ENCODE measurements around the gene GPR158. TPM values are rescaled to one million over a fixed set of nuclear protein-coding genes. Genes with fewer than 3 reads are reported as not detected.

Gene GPR158
- total RNA-seq, 1 experiment from 2014 or later, result 0.24 TPM

DNA sequence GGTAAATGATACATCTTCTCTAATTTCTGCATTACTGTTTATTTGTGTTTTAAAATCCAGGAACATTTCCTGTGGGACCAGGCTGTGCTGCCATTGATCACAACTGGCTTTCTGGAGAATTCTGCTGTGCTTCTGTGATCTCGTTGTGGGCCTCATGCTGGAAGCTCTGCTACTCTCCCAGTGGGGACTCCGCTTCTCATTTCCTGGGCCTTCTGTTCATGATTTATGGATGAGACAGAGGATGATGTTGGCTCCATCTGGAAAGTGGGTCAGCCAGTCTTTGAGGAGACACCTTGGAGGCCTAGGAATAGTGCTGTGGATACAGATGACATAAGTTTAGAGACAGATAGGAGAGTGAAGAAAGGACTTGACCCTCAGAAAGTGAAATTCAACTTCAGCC is 15.2 kb upstream of the GPR158 start:
- no peaks in the 10 kb centered on the region; the same call in 1 of the 2 replicates for H3K27me3 ChIP-seq (ENCODE audit: insufficient read depth, low read length)
- H3K18ac ChIP-seq (ENCODE audit: insufficient read length, low read depth, low read length), result no peak overlapping the region
- TF ChIP-seq, protein P1, sequence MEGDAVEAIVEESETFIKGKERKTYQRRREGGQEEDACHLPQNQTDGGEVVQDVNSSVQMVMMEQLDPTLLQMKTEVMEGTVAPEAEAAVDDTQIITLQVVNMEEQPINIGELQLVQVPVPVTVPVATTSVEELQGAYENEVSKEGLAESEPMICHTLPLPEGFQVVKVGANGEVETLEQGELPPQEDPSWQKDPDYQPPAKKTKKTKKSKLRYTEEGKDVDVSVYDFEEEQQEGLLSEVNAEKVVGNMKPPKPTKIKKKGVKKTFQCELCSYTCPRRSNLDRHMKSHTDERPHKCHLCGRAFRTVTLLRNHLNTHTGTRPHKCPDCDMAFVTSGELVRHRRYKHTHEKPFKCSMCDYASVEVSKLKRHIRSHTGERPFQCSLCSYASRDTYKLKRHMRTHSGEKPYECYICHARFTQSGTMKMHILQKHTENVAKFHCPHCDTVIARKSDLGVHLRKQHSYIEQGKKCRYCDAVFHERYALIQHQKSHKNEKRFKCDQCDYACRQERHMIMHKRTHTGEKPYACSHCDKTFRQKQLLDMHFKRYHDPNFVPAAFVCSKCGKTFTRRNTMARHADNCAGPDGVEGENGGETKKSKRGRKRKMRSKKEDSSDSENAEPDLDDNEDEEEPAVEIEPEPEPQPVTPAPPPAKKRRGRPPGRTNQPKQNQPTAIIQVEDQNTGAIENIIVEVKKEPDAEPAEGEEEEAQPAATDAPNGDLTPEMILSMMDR (conservative IDR thresholded peaks at IDR 0.05), result no peak
- no peak overlapping the region for H3K9ac ChIP-seq (ENCODE audit: extremely low read depth, insufficient read length, low read length)
- Mint-ChIP-seq H3K4me3 (no peak overlapping the region), H3K9me3 (peaks cover 0 to 3% of the 10 kb centered on the region in 2 experiments; a peak in 2 of 5 replicates), H3K36me3 (ENCODE audit: insufficient read depth in 1 of 3, low read depth in 3 of 3) (peaks cover 0 to 4% (median 0%) of the 10 kb centered on the region in 3 experiments; a peak in 2 of 7 replicates), H3K27me3 (ENCODE audit: low read depth) (no peaks in the 10 kb centered on the region), H3K4me1 (no peaks in the 10 kb centered on the region), H3K27ac (no peak overlapping the region)
- no peak overlapping the region for H3K27ac ChIP-seq (ENCODE audit: insufficient read length, low read depth, low read length)
- no peak overlapping the region for H3K14ac ChIP-seq (ENCODE audit: insufficient read depth, low read length)
- no CpG with 5 or more reads among the region's 2 CpGs for WGBS (ENCODE audit: extremely low coverage, insufficient read length, low lambda C conversion rate)
- H3K56ac ChIP-seq (ENCODE audit: insufficient read length, low read depth, low read length), result no peak overlapping the region
- H2AK5ac ChIP-seq (ENCODE audit: insufficient read length, low read length), result no peak overlapping the region
- H4K5ac ChIP-seq (ENCODE audit: insufficient read length, low read depth, low read length), result no peak overlapping the region
- H3K9me3 ChIP-seq (ENCODE audit: control insufficient read depth, low read depth, low read length), result no peaks in the 10 kb centered on the region
- no peaks in the 10 kb centered on the region for H3K23me2 ChIP-seq (ENCODE audit: insufficient read length, low read depth, low read length, poor library complexity, severe bottlenecking)
- no peak overlapping the region for H4K91ac ChIP-seq (ENCODE audit: insufficient read length, low read depth, low read length)
- DNase-seq, result no peak
- H3K79me2 ChIP-seq (ENCODE audit: insufficient read depth, low read length), result no peaks in the 10 kb centered on the region
- no peak overlapping the region for H2BK12ac ChIP-seq (ENCODE audit: insufficient read length, low read depth, low read length)
- H3K79me1 ChIP-seq (ENCODE audit: insufficient read depth, low read depth, low read length, poor library complexity, severe bottlenecking), result no peaks in the 10 kb centered on the region
- no peaks in the 10 kb centered on the region for H4K20me1 ChIP-seq (ENCODE audit: control insufficient read depth, insufficient read depth, insufficient read length)
- no peak overlapping the region for H3K23ac ChIP-seq (ENCODE audit: insufficient read length, low read depth, low read length)
- H3T11ph ChIP-seq (ENCODE audit: low read length), result no peak overlapping the region
- H4K8ac ChIP-seq (replicated peaks; ENCODE audit: insufficient read length, low read depth, low read length), result no peak overlapping the region
- H2BK15ac ChIP-seq (ENCODE audit: low read depth, low read length), result no peak overlapping the region
- no peak overlapping the region for H3K4ac ChIP-seq (ENCODE audit: low read depth, low read length)
- no peak overlapping the region for H2BK5ac ChIP-seq (ENCODE audit: insufficient read length, low read length)
- H2BK120ac ChIP-seq (ENCODE audit: low read depth, low read length, poor library complexity, severe bottlenecking), result no peak overlapping the region
- no peak overlapping the region for H2AFZ ChIP-seq (ENCODE audit: low read length)
- no peaks in the 10 kb centered on the region for H3K4me1 ChIP-seq (ENCODE audit: insufficient read depth, low read length)
- no peak overlapping the region for H3K4me2 ChIP-seq (ENCODE audit: insufficient read depth, insufficient read length, low read length)
- H2BK20ac ChIP-seq (ENCODE audit: low read depth, low read length, poor library complexity, severe bottlenecking), result no peak overlapping the region
